Activated CD8-positive, alpha-beta memory T cell treated with anti-CD3 and anti-CD28 coated beads for 1 hour (primary cell): ENCODE measurements around the gene CTBP1.

Experiments used
- DNase-seq, 2 donors: peaks; one replicate each; pipeline ENCODE4 v3.0.0-alpha.2; 2020; ENCODE audit warnings: low read depth in 1 of 2; ENCODE audit errors: extremely low read depth in 1 of 2

Gene CTBP1

DNA sequence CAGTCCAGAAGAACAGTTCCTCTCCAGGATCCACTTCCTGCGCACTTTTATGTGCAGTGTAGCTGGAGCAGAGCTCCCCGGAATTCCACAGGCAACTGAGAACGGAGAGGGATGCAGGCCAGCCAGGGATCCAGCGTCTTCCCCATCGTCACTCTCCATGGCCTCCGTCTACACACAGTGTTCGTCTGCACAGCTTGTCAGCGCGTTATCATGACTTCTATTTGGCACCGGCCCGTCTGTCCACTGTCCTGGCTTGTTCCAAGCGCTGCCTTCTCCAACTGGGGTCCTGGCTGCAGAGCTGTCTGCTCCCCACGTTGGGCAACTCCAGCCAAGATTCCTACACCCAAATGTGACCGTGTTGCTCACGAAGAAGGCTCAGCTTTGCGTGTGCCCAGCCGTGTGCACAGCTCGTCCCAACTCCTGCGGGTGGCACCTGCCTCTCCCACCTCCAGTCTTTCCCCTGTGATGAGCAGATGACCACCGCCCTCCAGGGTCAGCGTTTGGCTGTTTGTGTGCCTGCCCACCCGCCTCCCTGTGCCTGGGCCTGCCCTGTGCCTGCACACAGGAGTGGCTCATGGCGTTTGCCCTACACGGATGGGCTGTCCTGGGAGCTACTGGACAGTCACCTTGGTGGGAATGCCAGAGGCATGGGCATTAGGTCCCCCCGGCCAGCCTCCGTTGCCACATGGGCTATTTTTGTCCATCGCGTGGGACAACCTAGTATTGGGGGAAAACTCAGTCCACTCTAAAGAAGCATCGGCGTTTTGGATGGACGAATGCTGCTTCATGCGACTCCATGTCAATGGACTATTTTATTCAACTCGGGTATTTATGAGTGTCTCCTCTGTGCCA lies 2.2 kb upstream of the CTBP1 start:
- DNase-seq = no peak

DNA sequence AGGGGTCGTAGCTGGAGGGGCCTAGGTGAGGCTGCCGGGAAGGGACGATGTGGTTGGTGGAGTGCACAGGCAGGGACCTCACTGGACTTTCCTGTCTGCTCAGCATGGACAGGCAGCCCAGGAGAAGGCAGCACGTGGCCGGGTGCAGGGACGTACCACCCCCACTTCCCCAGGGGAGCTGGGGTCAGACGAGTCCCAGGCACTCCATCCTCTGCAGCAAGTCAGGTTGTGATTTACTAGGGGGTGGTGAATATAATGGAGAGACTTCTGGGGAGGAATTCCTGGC lies 1.5 kb upstream of the CTBP1 start:
- DNase-seq = no peak

- DNase-seq = no peak
Measured at GRCh38 chr4:1249731-1250526, 999 bp upstream of the CTBP1 start.

DNA sequence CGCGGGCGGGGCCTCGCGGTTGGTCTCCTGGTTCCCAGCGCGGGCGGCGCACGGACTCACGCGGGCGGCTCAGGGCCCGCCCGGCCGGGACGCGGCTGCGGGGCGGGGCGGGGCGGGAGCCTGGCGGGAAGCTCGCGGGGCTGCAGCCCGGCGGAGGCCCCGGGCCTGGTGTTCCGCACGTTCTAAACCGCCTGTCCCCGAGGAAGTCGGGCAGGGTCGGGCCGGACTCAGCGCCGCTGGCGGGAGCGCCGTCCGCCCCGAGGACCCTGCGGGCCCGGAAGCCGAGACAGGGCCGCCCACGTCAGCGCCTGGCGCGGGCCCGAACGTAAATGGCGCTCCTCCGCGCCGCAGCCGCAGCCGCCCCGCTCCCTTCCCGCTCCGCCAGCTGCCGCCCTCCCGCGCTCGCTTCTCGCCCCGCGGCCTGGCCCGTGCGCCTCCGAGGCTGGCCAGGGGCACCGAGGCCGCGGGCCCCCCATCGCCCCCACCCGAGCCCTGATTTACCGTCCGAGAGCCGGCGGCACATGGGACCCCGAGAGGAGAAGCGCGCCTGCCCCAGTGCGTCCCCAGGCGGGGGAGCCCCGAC lies 309 bp upstream of the CTBP1 start:
- peak; percentile 49 to 79 for DNase-seq

GRCh38 chr4:1247864-1248244 lies 1.1 kb downstream of the CTBP1 start:
- DNase-seq = no peak

DNA sequence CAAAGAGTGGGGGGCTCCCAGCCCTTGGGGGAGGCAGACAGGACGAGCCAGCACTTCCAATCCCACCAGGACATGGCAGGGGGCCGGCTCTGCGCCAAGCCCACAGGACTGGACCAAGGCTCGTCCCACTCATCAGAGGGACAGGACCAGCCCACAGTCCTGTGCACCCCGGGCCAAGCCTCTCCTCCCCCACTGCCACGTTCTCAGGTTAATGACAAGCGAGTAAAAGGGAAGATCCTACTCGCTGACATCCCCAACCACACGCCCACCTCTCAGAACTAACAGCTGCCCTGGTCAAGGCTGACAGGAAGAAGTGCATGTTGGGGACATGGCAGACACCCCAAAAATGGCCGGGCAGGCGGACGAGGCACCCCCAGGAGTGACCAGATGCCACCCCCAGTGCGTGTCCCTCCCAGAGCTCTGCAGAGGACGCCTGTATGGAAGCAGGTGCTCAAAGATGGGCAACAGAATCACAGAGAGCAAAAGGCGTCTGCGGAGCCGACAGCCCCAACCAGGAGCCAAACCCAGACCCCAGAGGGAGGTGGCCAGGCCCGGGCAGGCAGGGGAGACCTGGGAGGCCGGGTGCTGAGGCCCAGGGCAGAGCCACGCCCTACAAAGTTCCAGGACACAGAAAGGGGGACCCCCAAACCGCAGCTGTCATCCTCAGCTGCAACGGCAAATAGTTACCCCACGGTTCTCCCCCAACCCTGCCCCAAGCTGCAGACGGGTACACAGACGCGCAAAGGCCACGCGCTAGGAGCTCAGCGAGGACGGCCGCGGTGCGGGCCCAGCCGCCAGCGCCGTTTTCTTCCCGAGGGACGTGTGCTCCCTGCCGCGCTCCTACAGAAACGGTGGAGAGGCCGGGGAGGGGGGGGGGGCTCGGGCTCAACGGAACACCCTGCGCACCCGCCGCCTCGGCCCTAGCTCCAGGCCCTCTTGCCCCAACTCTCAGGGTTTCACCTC lies 1.7 kb downstream of the CTBP1 start:
- DNase-seq = no peak

GRCh38 chr4:1246111-1246881 lies 2.6 kb downstream of the CTBP1 start:
- no peak for DNase-seq

- DNase-seq = no peak
Measured at GRCh38 chr4:1245481-1246051, 3.4 kb downstream of the CTBP1 start.

DNA sequence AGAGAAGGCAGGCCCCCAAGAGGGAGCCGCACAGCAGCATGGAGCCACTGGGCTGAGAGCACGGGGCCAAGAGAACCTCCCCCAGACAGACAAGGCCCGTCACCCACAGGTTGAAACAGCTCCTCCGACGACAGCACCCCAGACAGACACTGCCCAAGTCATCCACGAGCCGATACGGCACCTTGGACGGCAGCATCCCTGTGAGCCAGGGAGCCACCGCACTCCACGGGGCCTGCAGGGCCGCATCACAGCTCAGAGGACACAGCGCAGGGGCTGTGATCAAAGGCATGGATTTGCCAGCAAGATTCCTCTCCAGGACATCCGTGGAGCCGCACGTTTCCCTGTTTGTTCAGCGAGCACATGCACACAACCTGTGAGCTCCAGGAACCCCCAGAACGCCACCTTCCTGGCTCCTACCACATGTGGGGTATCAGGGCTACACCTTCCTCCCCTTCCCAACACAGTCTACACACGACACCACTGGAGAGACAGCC lies 3.9 kb downstream of the CTBP1 start:
- DNase-seq = no peak

DNA sequence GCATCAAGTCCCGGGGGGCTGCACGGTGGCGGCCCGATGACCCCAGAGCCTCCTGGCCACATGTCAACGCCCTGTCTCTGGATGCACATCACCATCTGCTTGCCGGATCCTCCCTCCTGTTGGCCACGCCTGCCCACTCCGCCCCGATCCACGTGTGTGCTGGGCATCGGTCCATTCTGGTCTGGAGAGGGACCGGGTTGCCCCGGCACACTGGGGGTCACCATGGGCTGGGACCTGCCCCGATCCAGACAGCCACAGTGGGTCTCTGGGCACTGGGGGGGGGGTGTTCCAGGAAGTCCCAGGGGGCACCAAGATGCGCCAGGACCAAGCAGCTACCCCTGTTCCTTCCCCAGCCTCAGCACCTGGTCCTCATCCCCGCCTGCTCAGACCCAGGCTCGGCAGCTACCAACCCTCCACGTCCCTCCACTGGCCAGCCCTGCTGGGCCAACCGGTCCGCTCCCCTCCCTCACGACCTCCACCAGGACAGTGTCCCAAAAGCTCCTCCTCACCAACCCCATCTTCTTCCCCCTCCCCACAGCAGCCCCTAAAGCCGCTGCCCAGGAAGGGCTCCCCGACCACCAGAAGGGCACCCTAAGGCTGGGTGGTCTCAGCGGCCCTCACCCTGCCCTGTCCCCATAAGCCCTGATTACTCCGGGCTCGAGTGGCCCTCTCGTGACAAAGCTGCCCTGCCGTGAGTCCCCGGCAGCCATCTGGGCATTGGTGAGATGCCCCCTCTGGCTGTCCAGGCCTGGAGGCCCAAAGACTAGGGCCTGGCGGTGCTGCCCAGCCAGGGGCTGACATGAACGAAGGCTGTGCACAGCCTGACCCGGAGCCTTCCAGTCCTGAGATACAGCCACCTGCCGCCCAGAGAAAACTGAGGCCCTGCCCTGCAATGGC lies 4.6 kb downstream of the CTBP1 start:
- DNase-seq = no peak

DNA sequence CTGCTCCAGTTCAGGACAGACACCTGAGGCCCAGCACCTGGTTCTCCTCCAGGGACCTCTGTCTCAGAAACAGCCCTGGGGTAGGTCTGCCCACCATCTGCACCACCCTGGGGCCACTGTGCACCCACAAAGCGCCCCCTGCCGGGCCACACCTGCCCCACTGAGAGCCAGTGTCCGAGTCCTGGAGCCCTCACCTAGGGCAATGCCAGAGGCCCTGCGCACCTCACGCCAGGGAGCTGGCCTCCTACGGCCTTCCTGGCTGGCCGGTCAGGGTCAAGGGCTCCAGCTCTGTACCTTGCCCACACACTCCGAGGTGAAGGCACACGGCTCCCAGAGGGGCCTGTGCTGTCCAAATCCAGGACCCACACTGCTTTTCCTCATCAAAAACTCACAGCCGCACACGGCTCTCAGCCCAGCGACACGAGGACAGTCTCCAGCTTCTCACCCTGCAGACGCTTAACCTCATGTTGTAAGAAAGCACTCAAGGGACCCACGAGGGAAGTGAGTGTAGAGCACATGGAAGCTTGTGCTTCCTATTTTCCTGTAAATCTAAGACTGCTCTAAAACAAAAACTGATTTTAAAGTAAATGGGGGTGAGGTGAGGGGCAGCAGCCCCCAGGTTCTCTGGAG lies 5.4 kb downstream of the CTBP1 start:
- DNase-seq = no peak

DNA sequence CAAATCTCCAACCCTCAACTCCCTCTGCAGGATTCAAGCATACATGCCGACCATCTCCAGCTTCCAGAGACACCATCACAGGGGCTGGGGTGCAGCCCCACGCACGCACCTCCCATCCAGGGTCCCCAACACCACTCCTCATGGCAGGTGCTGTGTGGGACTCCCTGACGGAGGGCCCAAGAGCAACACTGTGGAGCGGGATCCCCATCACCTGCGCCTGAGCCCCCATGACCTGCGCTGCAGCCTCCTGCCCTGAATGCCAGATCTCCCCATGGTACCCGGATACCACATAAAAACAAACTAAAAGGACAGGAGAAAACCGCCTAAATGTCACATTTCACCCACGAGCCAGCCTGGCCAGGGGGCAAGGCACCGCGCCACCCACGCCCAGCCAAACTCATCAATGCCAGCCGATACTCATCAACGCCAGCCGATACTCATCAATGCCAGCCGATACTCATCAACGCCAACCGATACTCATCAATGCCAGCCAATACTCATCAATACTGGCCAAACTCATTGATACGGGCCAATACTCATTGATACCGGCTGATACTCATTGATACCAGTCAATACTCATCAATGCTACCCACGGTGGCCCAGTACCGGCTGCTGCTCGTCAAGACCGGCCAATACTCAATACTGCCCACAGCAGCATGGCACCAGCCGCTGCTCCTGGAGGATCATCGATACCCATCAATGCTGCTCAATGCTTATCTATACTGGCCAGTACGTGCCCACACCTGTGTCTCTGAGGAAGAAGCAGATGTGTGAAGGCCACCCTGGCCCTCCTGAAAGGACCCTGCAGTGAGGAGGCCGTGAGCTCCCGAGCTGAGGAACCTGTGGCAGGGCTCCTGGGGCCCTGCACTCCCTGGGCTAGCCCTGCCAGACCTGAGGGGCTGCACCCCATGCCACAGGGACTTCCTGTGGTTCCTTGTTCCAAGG lies 6.2 kb downstream of the CTBP1 start:
- DNase-seq = no peak

- no peak for DNase-seq
Measured at GRCh38 chr4:1241936-1242505, 6.9 kb downstream of the CTBP1 start.

GRCh38 chr4:1241466-1241935 lies 7.4 kb downstream of the CTBP1 start:
- no peak for DNase-seq

DNA sequence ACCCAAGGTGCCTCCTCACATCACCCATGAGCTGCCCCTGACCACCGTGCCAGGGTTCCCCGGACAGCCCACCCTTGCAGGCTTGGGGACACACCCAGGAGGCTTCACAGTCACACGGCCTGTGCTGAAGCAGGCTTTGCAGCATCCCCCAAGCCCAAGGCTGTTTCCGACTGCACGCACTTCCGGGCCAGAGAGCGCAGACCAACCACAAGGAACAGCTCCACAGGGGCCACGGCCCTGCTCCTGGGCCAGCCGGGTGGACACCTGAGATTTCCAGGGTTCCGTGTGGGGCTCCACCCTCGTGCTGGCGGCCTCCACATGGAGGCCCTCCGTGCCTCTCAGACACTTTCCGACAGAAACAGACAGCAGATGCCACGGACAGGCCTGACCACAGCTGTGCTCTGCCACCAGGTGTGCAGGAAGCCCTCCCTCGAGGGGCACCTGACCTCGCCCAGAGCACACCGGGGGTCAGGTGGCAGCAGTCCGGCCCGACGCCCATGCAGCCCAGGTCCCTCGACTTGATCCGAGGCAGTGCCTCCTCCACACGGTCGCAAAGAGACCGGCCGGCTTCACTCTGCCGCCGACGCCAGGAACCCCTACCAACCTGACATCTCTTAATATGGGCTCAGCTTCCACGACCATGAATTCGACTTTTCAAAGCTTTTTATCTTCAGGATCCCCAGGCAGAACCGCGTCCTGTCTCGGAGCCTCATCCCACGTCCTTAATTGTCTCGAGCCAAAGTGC lies 8.0 kb downstream of the CTBP1 start:
- no peak for DNase-seq

- DNase-seq = no peak
Measured at GRCh38 chr4:1239950-1240307, 9.0 kb downstream of the CTBP1 start.
